Eye (tissue), 1 donor: ENCODE data around the gene RGL3.
"Not testable (repeated sequence)": the region's sequence is repeated elsewhere in the genome, so short reads cannot be mapped to it uniquely, and the experiment has no call there.

Source experiments
- DNase-seq: peaks from one replicate; pipeline ENCODE4 v3.0.0-alpha.2; 2015

Gene RGL3

GRCh38 chr19:11418549-11419506 is at the start of gene RGL3:
Gene RGL3, minus strand, starts transcription at chr19:11419314. Its CDS starts 36 bp downstream, at chr19:11419278.
- peak; percentile 47 for DNase-seq

- DNase-seq, result not testable (repeated sequence)
Observed at GRCh38 chr19:11468266-11468845, 49.2 kb upstream of the RGL3 start.

- DNase-seq, result peak; percentile 54
Observed at GRCh38 chr19:11465600-11465999, 46.5 kb upstream of the RGL3 start.

- no peak for DNase-seq
Observed at GRCh38 chr19:11464333-11465265, 45.5 kb upstream of the RGL3 start.

- no peak for DNase-seq
Observed at GRCh38 chr19:11463391-11463790, 44.3 kb upstream of the RGL3 start.

- DNase-seq, result no peak
Observed at GRCh38 chr19:11461453-11461852, 42.3 kb upstream of the RGL3 start.

- no peak for DNase-seq
Observed at GRCh38 chr19:11460207-11460606, 41.1 kb upstream of the RGL3 start.

- not testable (repeated sequence) for DNase-seq
Observed at GRCh38 chr19:11458912-11459311, 39.8 kb upstream of the RGL3 start.

- no peak for DNase-seq
Observed at GRCh38 chr19:11458236-11458900, 39.3 kb upstream of the RGL3 start.

GRCh38 chr19:11457831-11458230 is 38.7 kb upstream of the RGL3 start:
- no peak for DNase-seq

- no peak for DNase-seq
Observed at GRCh38 chr19:11457115-11457514, 38.0 kb upstream of the RGL3 start.

GRCh38 chr19:11456659-11457058 is 37.5 kb upstream of the RGL3 start:
- DNase-seq, result no peak

GRCh38 chr19:11455233-11455554 is 36.1 kb upstream of the RGL3 start:
- not testable (repeated sequence) for DNase-seq

GRCh38 chr19:11453468-11454341 is 34.6 kb upstream of the RGL3 start:
- no peak for DNase-seq

GRCh38 chr19:11452620-11453310 is 33.7 kb upstream of the RGL3 start:
- DNase-seq, result no peak

GRCh38 chr19:11451871-11452619 is 32.9 kb upstream of the RGL3 start:
- peak; percentile 59 for DNase-seq

GRCh38 chr19:11451327-11451870 is 32.3 kb upstream of the RGL3 start:
- DNase-seq, result no peak

- no peak for DNase-seq
Observed at GRCh38 chr19:11450570-11451326, 31.6 kb upstream of the RGL3 start.

- no peak for DNase-seq
Observed at GRCh38 chr19:11448923-11449554, 29.9 kb upstream of the RGL3 start.
